Esophagus squamous epithelium (tissue), 5 donors: Measurements from ENCODE around the gene CALU. TPM values are rescaled to one million over a fixed set of nuclear protein-coding genes. Genes with fewer than 3 reads are reported as not detected.

Source experiments
- DNase-seq: peaks from one replicate; lab custom pipeline; 2025; lab: John Stamatoyannopoulos, UW
- H3K27ac ChIP-seq, 4 donors: fragments of 200-600 bp; sonication (generic); one replicate each; pipeline ENCODE4 v1.5.1; 2016 to 2019; ENCODE audit warnings: mild to moderate bottlenecking in 1 of 4
- H3K27me3 ChIP-seq, 4 donors: fragments of 200-600 bp; sonication (generic); 1 replicate in 3 of 4; 2 replicates in 1 of 4; pipeline versions ENCODE4 v1.5.1 to v1.6.0; 2017 to 2021; ENCODE audit warnings: antibody characterized with exemption in 1 of 4
- H3K36me3 ChIP-seq, 3 donors: fragments of 200-600 bp; sonication (generic); one replicate each; pipeline ENCODE4 v1.5.1; 2016 to 2019
- H3K4me1 ChIP-seq, 3 donors: fragments of 200-600 bp; sonication (generic); one replicate each; pipeline ENCODE4 v1.5.1; 2017 to 2019
- H3K4me3 ChIP-seq, 4 donors: fragments of 200-600 bp; sonication (generic); 1 replicate in 3 of 4; 2 replicates in 1 of 4; pipeline ENCODE4 v1.5.1; 2016 to 2019; ENCODE audit warnings: mild to moderate bottlenecking in 2 of 4, moderate library complexity in 1 of 4
- H3K9me3 ChIP-seq, 3 donors: fragments of 200-600 bp; sonication (generic); one replicate each; pipeline ENCODE4 v1.5.1; 2016 to 2019
- CTCF ChIP-seq, 6 experiments: fragments of 450-650 bp in 4 of 6; fragments of 200-600 bp in 2 of 6; sonication (generic) in 2 of 6; IDR thresholded peaks; one replicate each; pipeline ENCODE4 v1.5.1; 2016 to 2019; ENCODE audit warnings: antibody characterized with exemption in 6 of 6, mild to moderate bottlenecking in 4 of 6, moderate library complexity in 4 of 6
- POLR2A ChIP-seq, 4 donors: fragments of 450-650 bp; IDR thresholded peaks; one replicate each; pipeline ENCODE4 v1.6.1; 2017; ENCODE audit warnings: antibody characterized with exemption in 4 of 4, mild to moderate bottlenecking in 4 of 4, moderate library complexity in 3 of 4
- WGBS, 2 donors: methylation state at CpG; one replicate each; pipeline ENCODE4 v1.1.5; 2018; 5-methylcytosine and 5-hydroxymethylcytosine counted together
- intact Hi-C: fragments of 100-400 bp; cut with DNase I; formaldehyde crosslinking; loops from one replicate; pipeline ENCODE4 v1.15.0; 2022
- total RNA-seq, 4 donors: library from RNA; depleted of rRNA; stranded (reverse); fragments of >200 nt; gene quantifications; one replicate each; pipeline ENCODE4 v1.1.0, GENCODE V29; 2016
- donor health status: DM: yes; HTN: yes; CAD: no.

The CALU gene
- total RNA-seq, 4 donors from 2014 or later = 23.5 to 66.6 (median 50.8) TPM

- Histone ChIP-seq H3K27ac (no peak overlapping the region), H3K4me1 (peaks cover 0 to 15% (median 0%) of the 10 kb centered on the region in 3 donors), H3K4me3 (no peak overlapping the region), H3K27me3 (peaks cover 0 to 23% (median 0%) of the 10 kb centered on the region in 4 donors), H3K9me3 (no peaks in the 10 kb centered on the region), H3K36me3 (no peaks in the 10 kb centered on the region)
- intact Hi-C loops = no loop called here
- no peak for DNase-seq
- 81 to 100% methylated on average over 1 of the region's 1 CpG for WGBS, 2 donors
- TF ChIP-seq POLR2A (IDR thresholded peaks at IDR 0.05) (no peak), CTCF (IDR thresholded peaks at IDR 0.05) (no peak)
These were observed 4.3 kb upstream of the CALU start for GRCh38 chr7:128734890-128735289.

GRCh38 chr7:128735436-128735835 lies 3.7 kb upstream of the CALU start:
- Histone ChIP-seq H3K4me3 (no peak overlapping the region), H3K36me3 (no peaks in the 10 kb centered on the region), H3K4me1 (peaks cover 2 to 20% (median 4%) of the 10 kb centered on the region in 3 donors), H3K9me3 (no peaks in the 10 kb centered on the region), H3K27me3 (peaks cover 0 to 23% (median 0%) of the 10 kb centered on the region in 4 donors), H3K27ac (no peak overlapping the region)
- intact Hi-C loops = no loop called here
- TF ChIP-seq CTCF (IDR thresholded peaks at IDR 0.05) (no peak), POLR2A (IDR thresholded peaks at IDR 0.05) (no peak)
- DNase-seq = no peak
- WGBS, 2 donors = 87 to 88% methylated on average over 5 of the region's 5 CpGs

GRCh38 chr7:128737441-128737840 lies 1.7 kb upstream of the CALU start:
- Histone ChIP-seq H3K4me1 (peaks cover 13 to 40% (median 21%) of the 10 kb centered on the region in 3 donors), H3K9me3 (no peaks in the 10 kb centered on the region), H3K27me3 (peaks cover 0 to 13% (median 0%) of the 10 kb centered on the region in 4 donors), H3K27ac (peak overlapping the region in 2 of 4 donors; percentile 91 to 96), H3K36me3 (no peaks in the 10 kb centered on the region), H3K4me3 (no peak overlapping the region)
- whole genome bisulfite sequencing, 2 donors = 90 to 91% methylated on average over 4 of the region's 4 CpGs
- intact Hi-C loops = no loop called here
- no peak for DNase-seq
- TF ChIP-seq CTCF (IDR thresholded peaks at IDR 0.05) (no peak), POLR2A (IDR thresholded peaks at IDR 0.05) (no peak)

- H3K27ac ChIP-seq = peak overlapping the region in 3 of 4 donors; percentile 91 to 99 (median 96)
- 23 to 24% methylated on average over 1 of the region's 1 CpG for WGBS, 2 donors
- DNase-seq = no peak
- intact Hi-C loops = no loop called here
- peaks cover 0 to 9% (median 0%) of the 10 kb centered on the region in 4 donors for H3K27me3 ChIP-seq
- no peaks in the 10 kb centered on the region for H3K9me3 ChIP-seq
- peak overlapping the region in 1 of 4 donors; percentile 73 for H3K4me3 ChIP-seq
- H3K36me3 ChIP-seq = no peaks in the 10 kb centered on the region
- TF ChIP-seq CTCF (IDR thresholded peaks at IDR 0.05) = no peak
- H3K4me1 ChIP-seq = peaks cover 13 to 45% (median 23%) of the 10 kb centered on the region in 3 donors
These were observed 1.2 kb upstream of the CALU start for GRCh38 chr7:128737867-128738385.

GRCh38 chr7:128738570-128739047 lies 550 bp upstream of the CALU start:
- no peaks in the 10 kb centered on the region for H3K9me3 ChIP-seq
- no peak for DNase-seq
- TF ChIP-seq CTCF (IDR thresholded peaks at IDR 0.05) = no peak
- TF ChIP-seq POLR2A (IDR thresholded peaks at IDR 0.05) = no peak
- H3K27me3 ChIP-seq = peaks cover 0 to 2% (median 0%) of the 10 kb centered on the region in 4 donors
- H3K4me1 ChIP-seq = peaks cover 13 to 52% (median 23%) of the 10 kb centered on the region in 3 donors
- 3 to 4% methylated on average over 8 of the region's 8 CpGs for WGBS, 2 donors
- intact Hi-C loops = no loop called here
- no peaks in the 10 kb centered on the region for H3K36me3 ChIP-seq
- H3K27ac ChIP-seq = peak overlapping the region; percentile 82 to 99 (median 94)
- peak overlapping the region; percentile 73 to 100 (median 90) for H3K4me3 ChIP-seq
